ENCODE data around the gene INTU.
A peak's percentile ranks its signal among the peaks of the same experiment; 100 is the strongest.

The INTU gene

DNA sequence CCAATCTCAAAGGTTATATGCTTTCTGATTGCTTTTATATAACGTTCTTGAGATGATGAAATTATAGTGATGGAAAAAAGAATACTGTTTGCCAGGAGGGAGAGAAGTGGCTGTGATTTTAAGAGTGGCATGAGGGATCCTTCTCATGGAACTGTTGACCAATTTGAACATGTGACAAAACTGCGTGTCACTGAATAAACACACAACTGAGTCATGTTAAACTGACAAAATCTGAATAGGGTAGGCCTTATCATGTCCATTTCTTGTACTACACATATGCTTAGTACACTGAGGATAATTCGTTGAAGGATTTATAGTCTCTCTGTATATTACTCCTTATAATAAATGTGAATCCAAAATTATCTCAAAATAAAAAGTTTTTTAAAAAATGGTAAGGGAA is 127.1 kb downstream of the INTU start:
- Mint-ChIP-seq H3K4me1 (no peaks in the 10 kb centered on the region), H3K9me3 (peaks cover 16% of the 10 kb centered on the region), H3K36me3 (ENCODE audit: low read depth) (peaks cover 4% of the 10 kb centered on the region), H3K27me3 (ENCODE audit: low read depth) (no peaks in the 10 kb centered on the region), H3K27ac (peak overlapping the region; percentile 16 to 79 (median 69)), H3K4me3 (no peak overlapping the region)
- TF ChIP-seq, protein P1, sequence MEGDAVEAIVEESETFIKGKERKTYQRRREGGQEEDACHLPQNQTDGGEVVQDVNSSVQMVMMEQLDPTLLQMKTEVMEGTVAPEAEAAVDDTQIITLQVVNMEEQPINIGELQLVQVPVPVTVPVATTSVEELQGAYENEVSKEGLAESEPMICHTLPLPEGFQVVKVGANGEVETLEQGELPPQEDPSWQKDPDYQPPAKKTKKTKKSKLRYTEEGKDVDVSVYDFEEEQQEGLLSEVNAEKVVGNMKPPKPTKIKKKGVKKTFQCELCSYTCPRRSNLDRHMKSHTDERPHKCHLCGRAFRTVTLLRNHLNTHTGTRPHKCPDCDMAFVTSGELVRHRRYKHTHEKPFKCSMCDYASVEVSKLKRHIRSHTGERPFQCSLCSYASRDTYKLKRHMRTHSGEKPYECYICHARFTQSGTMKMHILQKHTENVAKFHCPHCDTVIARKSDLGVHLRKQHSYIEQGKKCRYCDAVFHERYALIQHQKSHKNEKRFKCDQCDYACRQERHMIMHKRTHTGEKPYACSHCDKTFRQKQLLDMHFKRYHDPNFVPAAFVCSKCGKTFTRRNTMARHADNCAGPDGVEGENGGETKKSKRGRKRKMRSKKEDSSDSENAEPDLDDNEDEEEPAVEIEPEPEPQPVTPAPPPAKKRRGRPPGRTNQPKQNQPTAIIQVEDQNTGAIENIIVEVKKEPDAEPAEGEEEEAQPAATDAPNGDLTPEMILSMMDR (IDR thresholded peaks at IDR 0.05; ENCODE audit: unreplicated experiment in 3 of 3) = no peak

GRCh38 chr4:127771535-127772275 is 138.9 kb downstream of the INTU start:
- TF ChIP-seq, protein P1 (IDR thresholded peaks at IDR 0.05; ENCODE audit: unreplicated experiment in 3 of 3) = no peak
- Mint-ChIP-seq H3K9me3 (no peaks in the 10 kb centered on the region), H3K4me1 (no peaks in the 10 kb centered on the region), H3K4me3 (no peak overlapping the region), H3K27ac (no peak overlapping the region), H3K36me3 (ENCODE audit: low read depth) (no peaks in the 10 kb centered on the region), H3K27me3 (ENCODE audit: low read depth) (no peaks in the 10 kb centered on the region)

GRCh38 chr4:127772769-127773671 is 140.3 kb downstream of the INTU start:
- Mint-ChIP-seq H3K27ac (no peak overlapping the region), H3K4me3 (no peak overlapping the region), H3K27me3 (ENCODE audit: low read depth) (no peaks in the 10 kb centered on the region), H3K4me1 (no peaks in the 10 kb centered on the region), H3K9me3 (no peaks in the 10 kb centered on the region), H3K36me3 (ENCODE audit: low read depth) (no peaks in the 10 kb centered on the region)
- TF ChIP-seq, protein P1 (IDR thresholded peaks at IDR 0.05; ENCODE audit: unreplicated experiment in 3 of 3) = no peak

GRCh38 chr4:127775843-127776242 is 143.1 kb downstream of the INTU start:
- no peak overlapping the region for H3K4me3 Mint-ChIP-seq
- H3K27ac Mint-ChIP-seq = no peak overlapping the region
- TF ChIP-seq, protein P1 (IDR thresholded peaks at IDR 0.05; ENCODE audit: unreplicated experiment in 3 of 3) = no peak
- no peaks in the 10 kb centered on the region for H3K9me3 Mint-ChIP-seq
- H3K4me1 Mint-ChIP-seq = no peaks in the 10 kb centered on the region
- H3K36me3 Mint-ChIP-seq (ENCODE audit: low read depth) = no peaks in the 10 kb centered on the region
- H3K27me3 Mint-ChIP-seq (ENCODE audit: low read depth) = peaks cover under 1% of the 10 kb centered on the region

All from nephron (organoid).